ENCODE measurements around the gene ALG8. TPM values are rescaled to one million over a fixed set of nuclear protein-coding genes. Genes with fewer than 3 reads are reported as not detected.

Gene ALG8
- total and polyA plus RNA-seq, 2 experiments from 2014 or later = 94.3 to 130 TPM

- H3K36me3 ChIP-seq (ENCODE audit: insufficient read depth) = peaks cover 6% of the 10 kb centered on the region; the same call in 1 of the 2 replicates
- H3K27me3 ChIP-seq (ENCODE audit: insufficient read depth) = no peaks in the 10 kb centered on the region
- H4K20me1 ChIP-seq (replicated peaks; ENCODE audit: insufficient read depth) = peaks cover 6% of the 10 kb centered on the region; the same call in 1 of the 2 replicates
- no peak overlapping the region for H2AFZ ChIP-seq
- no peaks in the 10 kb centered on the region for H3K27me3 Mint-ChIP-seq (ENCODE audit: insufficient read depth, low read depth, poor library complexity)
- no peak overlapping the region for H3K4me3 Mint-ChIP-seq
- H3K4me2 ChIP-seq = no peak overlapping the region
- no peaks in the 10 kb centered on the region for H3K9me2 ChIP-seq (ENCODE audit: insufficient read depth)
- H3K79me2 ChIP-seq (replicated peaks; ENCODE audit: insufficient read depth) = peaks cover 66% of the 10 kb centered on the region
- H3F3A ChIP-seq (replicated peaks; ENCODE audit: low read depth) = 0 out of 2 replicates have a peak, but pooled peaks cover 4% of the 10 kb centered on the region
- DNase-seq (ENCODE audit: low spot score) (no peak), ATAC-seq (no peak)
- no peak overlapping the region for H3K4me3 ChIP-seq
- H3K27ac ChIP-seq (ENCODE audit: low read depth) = no peak overlapping the region
- no peaks in the 10 kb centered on the region for H3K4me1 ChIP-seq (ENCODE audit: insufficient read depth)
- H3K4me1 Mint-ChIP-seq = no peaks in the 10 kb centered on the region
- no peaks in the 10 kb centered on the region for H3K9me3 Mint-ChIP-seq
- TF ChIP-seq ZNF331 (CRISPR knock-in tag; IDR thresholded peaks at IDR 0.05; ENCODE audit: low read depth) = no peak
- TF ChIP-seq CTCF (conservative IDR thresholded peaks at IDR 0.05; ENCODE audit: low read depth in 2 of 2) = no peak
- no peak for TF ChIP-seq ETS1 (IDR thresholded peaks at IDR 0.05)
- TF ChIP-seq ZNF114 (CRISPR knock-in tag; IDR thresholded peaks at IDR 0.05) = no peak
- no peak for TF ChIP-seq EZH2phosphoT487 (IDR thresholded peaks at IDR 0.05; ENCODE audit: unreplicated experiment)
- no peak for TF ChIP-seq CREB1 (CRISPR knock-in tag; IDR thresholded peaks at IDR 0.05; ENCODE audit: low read depth)
- no peak for TF ChIP-seq REST (IDR thresholded peaks at IDR 0.05; ENCODE audit: unreplicated experiment)
- TF ChIP-seq STAT1 (IDR thresholded peaks at IDR 0.05; ENCODE audit: unreplicated experiment) = no peak
- TF ChIP-seq EZH2 (IDR thresholded peaks at IDR 0.05; ENCODE audit: low read depth, unreplicated experiment) = no peak
- TF ChIP-seq NANOG (IDR thresholded peaks at IDR 0.05; ENCODE audit: borderline replicate concordance) = no peak
- no peak for TF ChIP-seq POLR2AphosphoS5 (IDR thresholded peaks at IDR 0.05; ENCODE audit: low read depth)
- no peak for TF ChIP-seq JUNB (IDR thresholded peaks at IDR 0.05; ENCODE audit: unreplicated experiment)
- no peak for TF ChIP-seq ZNF462 (CRISPR knock-in tag; IDR thresholded peaks at IDR 0.05)
- 0 out of 2 replicates have a peak overlapping the region, but pooled peaks have one; percentile 4 for H3K27ac Mint-ChIP-seq
- H3K36me3 Mint-ChIP-seq (ENCODE audit: low read depth) = peaks cover 34% of the 10 kb centered on the region
These were observed 7.5 kb downstream of the ALG8 start for GRCh38 chr11:78131956-78132355.

Data from GM23338 (cell line).